Prostate gland (tissue), 2 donors: Measurements from ENCODE around the gene PRPF38B. TPM values are rescaled to one million over a fixed set of nuclear protein-coding genes. Genes with fewer than 3 reads are reported as not detected.
"Not testable (repeated sequence)": the region's sequence is repeated elsewhere in the genome, so short reads cannot be mapped to it uniquely, and the experiment has no call there.

Source experiments
- DNase-seq: peaks from one replicate; pipeline ENCODE4 v3.0.0-alpha.2; 2019; ENCODE audit warnings: low spot score
- H3K27ac ChIP-seq, 2 donors: fragments of 200-600 bp; sonication (generic); 2 replicates each; pipeline ENCODE4 v1.5.1; 2017 to 2019
- H3K27me3 ChIP-seq: fragments of 200-600 bp; sonication (generic); replicated peaks from 2 replicates; pipeline ENCODE4 v1.5.1; 2019; ENCODE audit not compliant: insufficient read depth
- H3K36me3 ChIP-seq, 2 donors: fragments of 200-600 bp; sonication (generic); 1 replicate in 1 of 2; 2 replicates in 1 of 2; pipeline versions ENCODE4 v1.5.1 to v1.8.1; 2017 to 2019
- H3K4me1 ChIP-seq: fragments of 200-600 bp; sonication (generic); replicated peaks from 2 replicates; pipeline ENCODE4 v1.5.1; 2019
- H3K4me3 ChIP-seq, 2 donors: fragments of 200-600 bp; sonication (generic); 2 replicates each; pipeline ENCODE4 v1.5.1; 2017 to 2019
- H3K9me3 ChIP-seq: fragments of 200-600 bp; sonication (generic); 2 replicates; pipeline ENCODE4 v1.5.1; 2017
- CTCF ChIP-seq, 4 experiments: fragments of 200-600 bp in 2 of 4; fragments of 450-650 bp in 2 of 4; sonication (generic) in 2 of 4; IDR thresholded peaks; 1 replicate in 3 of 4; 2 replicates in 1 of 4; pipeline ENCODE4 v1.5.1; 2016 to 2019; ENCODE audit warnings: antibody characterized with exemption in 4 of 4, mild to moderate bottlenecking in 2 of 4, moderate library complexity in 2 of 4
- POLR2A ChIP-seq: fragments of 450-650 bp; IDR thresholded peaks from one replicate; pipeline ENCODE4 v1.6.1; 2016; ENCODE audit warnings: antibody characterized with exemption, mild to moderate bottlenecking
- POLR2AphosphoS5 ChIP-seq: sonication (generic); formaldehyde crosslinking; IDR thresholded peaks from one replicate; pipeline ENCODE4 v1.6.1; 2017; ENCODE audit warnings: antibody characterized with exemption
- WGBS: methylation state at CpG from one replicate; pipeline ENCODE4 v1.1.5; 2018; 5-methylcytosine and 5-hydroxymethylcytosine counted together
- intact Hi-C: fragments of 100-400 bp; cut with DNase I; formaldehyde crosslinking; loops from one replicate; pipeline ENCODE4 v1.14.2; 2022
- total RNA-seq, 2 donors: library from RNA; depleted of rRNA; stranded (reverse); fragments of >200 nt; gene quantifications; one replicate each; pipeline ENCODE4 v1.1.0, GENCODE V29; 2016

Gene PRPF38B
- total RNA-seq, 2 donors from 2014 or later: 18.9 to 24.2 TPM

GRCh38 chr1:108661030-108661609 lies 31.0 kb upstream of the PRPF38B start, which contains the start of gene HENMT1:
Gene HENMT1 (minus strand): TSS chr1:108661093. CDS start chr1:108659884, 1,209 bp downstream.
- no peaks in the 10 kb centered on the region for H3K36me3 ChIP-seq
- H3K27me3 ChIP-seq: no peaks in the 10 kb centered on the region
- WGBS: 4% methylated on average over 49 of the region's 81 CpGs
- peak within 1 kb of the TSS; percentile 76 to 80 for H3K27ac ChIP-seq
- intact Hi-C loops: no loop called here
- no peak for TF ChIP-seq CTCF (IDR thresholded peaks at IDR 0.05)
- peak; percentile 36 for TF ChIP-seq POLR2AphosphoS5
- TF ChIP-seq POLR2A: peak; percentile 11
- H3K9me3 ChIP-seq: no peaks in the 10 kb centered on the region
- H3K4me3 ChIP-seq: peak within 1 kb of the TSS; percentile 49 to 66
- H3K4me1 ChIP-seq: no peaks in the 10 kb centered on the region
- peak; percentile 15 for DNase-seq

GRCh38 chr1:108663074-108663473 lies 29.0 kb upstream of the PRPF38B start:
- intact Hi-C loops: no loop called here
- no peaks in the 10 kb centered on the region for H3K4me1 ChIP-seq
- no peak for DNase-seq
- H3K27me3 ChIP-seq: no peaks in the 10 kb centered on the region
- no peak overlapping the region for H3K27ac ChIP-seq
- H3K36me3 ChIP-seq: no peaks in the 10 kb centered on the region
- H3K9me3 ChIP-seq: no peaks in the 10 kb centered on the region
- WGBS: 79% methylated on average over 2 of the region's 2 CpGs
- TF ChIP-seq CTCF (IDR thresholded peaks at IDR 0.05) (no peak), POLR2AphosphoS5 (no peak), POLR2A (no peak)
- no peak overlapping the region for H3K4me3 ChIP-seq

GRCh38 chr1:108664481-108664880 lies 27.6 kb upstream of the PRPF38B start:
- Histone ChIP-seq H3K4me3 (no peak overlapping the region), H3K27me3 (no peaks in the 10 kb centered on the region), H3K36me3 (no peaks in the 10 kb centered on the region), H3K9me3 (no peaks in the 10 kb centered on the region), H3K27ac (no peak overlapping the region), H3K4me1 (no peaks in the 10 kb centered on the region)
- WGBS: 82% methylated on average over 6 of the region's 6 CpGs
- no peak for DNase-seq
- intact Hi-C loops: no loop called here
- TF ChIP-seq POLR2AphosphoS5: no peak
- TF ChIP-seq CTCF (IDR thresholded peaks at IDR 0.05): no peak
- TF ChIP-seq POLR2A: no peak

GRCh38 chr1:108665067-108665466 lies 27.0 kb upstream of the PRPF38B start:
- no peak overlapping the region for H3K27ac ChIP-seq
- no peaks in the 10 kb centered on the region for H3K27me3 ChIP-seq
- no peaks in the 10 kb centered on the region for H3K4me1 ChIP-seq
- TF ChIP-seq CTCF (IDR thresholded peaks at IDR 0.05): no peak
- TF ChIP-seq POLR2A: no peak
- TF ChIP-seq POLR2AphosphoS5: no peak
- no peak for DNase-seq
- WGBS: 76% methylated on average over 2 of the region's 2 CpGs
- intact Hi-C loops: no loop called here
- no peak overlapping the region for H3K4me3 ChIP-seq
- no peaks in the 10 kb centered on the region for H3K9me3 ChIP-seq
- no peaks in the 10 kb centered on the region for H3K36me3 ChIP-seq

GRCh38 chr1:108665771-108666170 lies 26.3 kb upstream of the PRPF38B start:
- no peaks in the 10 kb centered on the region for H3K27me3 ChIP-seq
- no peak overlapping the region for H3K4me3 ChIP-seq
- DNase-seq: no peak
- intact Hi-C loops: no loop called here
- no peak for TF ChIP-seq POLR2A
- no peak for TF ChIP-seq POLR2AphosphoS5
- TF ChIP-seq CTCF (IDR thresholded peaks at IDR 0.05): no peak
- no peak overlapping the region for H3K27ac ChIP-seq
- H3K9me3 ChIP-seq: no peaks in the 10 kb centered on the region
- 90% methylated on average over 1 of the region's 1 CpG for WGBS
- no peaks in the 10 kb centered on the region for H3K4me1 ChIP-seq
- no peaks in the 10 kb centered on the region for H3K36me3 ChIP-seq

- 97% methylated on average over 19 of the region's 28 CpGs for WGBS
- H3K27ac ChIP-seq, H3K36me3 ChIP-seq, H3K27me3 ChIP-seq, DNase-seq, intact Hi-C loops, H3K4me3 ChIP-seq, H3K4me1 ChIP-seq, H3K9me3 ChIP-seq: not testable (repeated sequence)
Observed at GRCh38 chr1:108667422-108667821, 24.7 kb upstream of the PRPF38B start.
